GM12878 (cell line): ENCODE measurements around the gene PPP1R3E. TPM values are rescaled to one million over a fixed set of nuclear protein-coding genes. Genes with fewer than 3 reads are reported as not detected.

Experiments used
- ATAC-seq: fragments of 200-7000 bp; cut with Tn5 transposase; 3 replicates; pipeline ENCODE4 v1.9.1; 2020; ENCODE audit warnings: mild to moderate bottlenecking, moderate library complexity
- BruUV-seq: library from RNA; stranded (reverse); fragments of 400-500 nt; replicated peaks from 2 replicates; lab custom pipeline; 2021; lab: Mats Ljungman, UMichigan
- CTCF ChIA-PET: fragments of 300-600 bp; sonication (Branson Sonifier 250); formaldehyde crosslinking; extraction: SDS; loops from one replicate; lab custom pipeline; 2021; ENCODE audit warnings: inconsistent platforms; lab: Yijun Ruan, JAX
- POLR2A ChIA-PET: fragments of 350-600 bp; formaldehyde crosslinking; extraction: SDS; loops from one replicate; lab custom pipeline; 2021; ENCODE audit warnings: inconsistent platforms; lab: Charles Lee
- RAD21 ChIA-PET: fragments of 300-600 bp; sonication (Branson Sonifier 250); formaldehyde crosslinking; loops from one replicate; lab custom pipeline; 2023; ENCODE audit warnings: antibody characterized with exemption; ENCODE audit not compliant: unreplicated experiment; lab: Charles Lee
- SMC1A ChIA-PET: fragments of 300-600 bp; sonication (Branson Sonifier 250); formaldehyde crosslinking; loops from one replicate; lab custom pipeline; 2023; ENCODE audit not compliant: unreplicated experiment, uncharacterized antibody; lab: Charles Lee
- DNase-seq: peaks from one replicate; pipeline ENCODE4 v3.0.0-alpha.2; 2011; ENCODE audit warnings: low read depth, low spot score
- FAIRE-seq: peaks from 3 replicates; lab custom pipeline; 2011; peaks lifted over from hg19 to GRCh38; lab: Jason Lieb, UNC
- H2AFZ ChIP-seq: 2 replicates; pipeline ENCODE4 v1.6.0; 2011; ENCODE audit warnings: low read depth, low read length, control low read depth; ENCODE audit not compliant: control insufficient read depth
- H3K27ac ChIP-seq: 2 replicates; pipeline ENCODE4 v1.5.1; 2011; ENCODE audit warnings: control low read depth; ENCODE audit not compliant: control insufficient read depth, insufficient read depth
- H3K27me3 ChIP-seq, 2 experiments: replicated peaks in 1 of 2; 2 replicates each; pipeline versions ENCODE4 v1.6.0 to v1.6.1; 2011; ENCODE audit warnings: low read length in 1 of 2; ENCODE audit not compliant: control insufficient read depth in 2 of 2, insufficient read depth in 2 of 2
- H3K36me3 ChIP-seq, 2 experiments: 2 replicates each; pipeline ENCODE4 v1.5.1; 2011; ENCODE audit warnings: low read length in 1 of 2; ENCODE audit not compliant: control insufficient read depth in 2 of 2, insufficient read depth in 2 of 2
- H3K4me1 ChIP-seq: 2 replicates; pipeline ENCODE4 v1.6.1; 2011; ENCODE audit warnings: mild to moderate bottlenecking, low read length, moderate library complexity, mixed read lengths; ENCODE audit not compliant: control insufficient read depth, insufficient read depth
- H3K4me2 ChIP-seq: 2 replicates; pipeline ENCODE4 v1.6.0; 2011; ENCODE audit warnings: control low read depth; ENCODE audit not compliant: control insufficient read depth, insufficient read depth
- H3K4me3 ChIP-seq: fragments of 200-600 bp; sonication (generic); 2 replicates; pipeline ENCODE4 v1.5.1; 2016
- H3K79me2 ChIP-seq: 2 replicates; pipeline ENCODE4 v1.6.0; 2011; ENCODE audit warnings: low read length; ENCODE audit not compliant: control insufficient read depth, insufficient read depth
- H3K9ac ChIP-seq: 2 replicates; pipeline ENCODE4 v1.8.0; 2011; ENCODE audit warnings: low read length, control low read depth, mixed read lengths; ENCODE audit not compliant: control insufficient read depth, insufficient read depth
- H3K9me3 ChIP-seq: replicated peaks from 3 replicates; pipeline ENCODE4 v1.5.1; 2011; ENCODE audit warnings: mild to moderate bottlenecking, low read length; ENCODE audit not compliant: control insufficient read depth, insufficient read depth
- H4K20me1 ChIP-seq: 2 replicates; pipeline ENCODE4 v1.6.0; 2011; ENCODE audit not compliant: control insufficient read depth, insufficient read depth
- ATF7 ChIP-seq: fragments of 450-650 bp; IDR thresholded peaks from 2 replicates; pipeline ENCODE4 v1.6.1; 2016; ENCODE audit warnings: low read depth, mild to moderate bottlenecking
- CTCF ChIP-seq, 3 experiments: IDR thresholded peaks in 2 of 3; conservative IDR thresholded peaks in 1 of 3; 2 replicates each; pipeline ENCODE4 v1.5.1; 2011; ENCODE audit warnings: low read depth in 3 of 3, low read length in 3 of 3, mild to moderate bottlenecking in 3 of 3, control low read depth in 2 of 3, moderate library complexity in 2 of 3, inconsistent platforms in 1 of 3, mixed read lengths in 1 of 3; ENCODE audit not compliant: control insufficient read depth in 2 of 3, insufficient read depth in 1 of 3; ENCODE audit errors: extremely low read depth in 1 of 3
- IKZF2 ChIP-seq, 2 experiments: fragments of 450-650 bp; IDR thresholded peaks; 2 replicates each; pipeline ENCODE4 v1.6.1; 2017; ENCODE audit warnings: mild to moderate bottlenecking in 2 of 2, moderate library complexity in 2 of 2
- IRF3 ChIP-seq: fragments of 450-650 bp; IDR thresholded peaks from 2 replicates; pipeline ENCODE4 v1.6.1; 2014; ENCODE audit warnings: mild to moderate bottlenecking
- NBN ChIP-seq: fragments of 450-650 bp; IDR thresholded peaks from 2 replicates; pipeline ENCODE4 v1.6.1; 2016
- NRF1 ChIP-seq: conservative IDR thresholded peaks from 2 replicates; pipeline ENCODE4 v1.6.1; 2011; ENCODE audit warnings: mild to moderate bottlenecking, low read depth, low read length, improper control_type of control experiment
- PRDM15 ChIP-seq: fragments of 450-650 bp; formaldehyde crosslinking; IDR thresholded peaks from 2 replicates; pipeline ENCODE4 v1.4.0; 2020; ENCODE audit warnings: mild to moderate bottlenecking, moderate library complexity
- RAD21 ChIP-seq: IDR thresholded peaks from 2 replicates; pipeline ENCODE4 v1.6.1; 2011; ENCODE audit warnings: mild to moderate bottlenecking, low read depth, low read length, moderate library complexity; ENCODE audit not compliant: insufficient read depth
- RELB ChIP-seq: fragments of 450-650 bp; IDR thresholded peaks from 2 replicates; pipeline ENCODE4 v1.6.1; 2017; ENCODE audit warnings: low read depth, mild to moderate bottlenecking, moderate library complexity
- RFX5 ChIP-seq: IDR thresholded peaks from 2 replicates; pipeline ENCODE4 v1.6.1; 2011; ENCODE audit warnings: low read depth, low read length, improper control_type of control experiment
- RUNX3 ChIP-seq: IDR thresholded peaks from 2 replicates; pipeline ENCODE4 v1.6.1; 2012; ENCODE audit warnings: low read length, inconsistent platforms
- SMC3 ChIP-seq: IDR thresholded peaks from 2 replicates; pipeline ENCODE4 v1.6.1; 2011; ENCODE audit warnings: low read length, improper control_type of control experiment, borderline replicate concordance
- ZNF384 ChIP-seq: IDR thresholded peaks from 2 replicates; pipeline ENCODE4 v1.6.1; 2012; ENCODE audit warnings: low read depth, mild to moderate bottlenecking, low read length, improper control_type of control experiment, borderline replicate concordance
- ZZZ3 ChIP-seq: IDR thresholded peaks from 2 replicates; pipeline ENCODE4 v1.6.1; 2011; ENCODE audit warnings: low read depth; ENCODE audit not compliant: control insufficient read depth, insufficient read length
- WGBS: methylation state at CpG from one replicate; pipeline ENCODE4 v1.1.6; 2016; ENCODE audit warnings: low lambda C conversion rate; ENCODE audit not compliant: insufficient replicate concordance, insufficient coverage; ENCODE audit errors: missing lambda C conversion rate; 5-methylcytosine and 5-hydroxymethylcytosine counted together
- in situ Hi-C: fragments of 300-500 bp; cut with MboI; formaldehyde crosslinking; loops from 9 replicates; pipeline ENCODE4 v1.14.3; 2018; ENCODE audit warnings: mixed read lengths
- intact Hi-C: fragments of 100-400 bp; cut with micrococcal nuclease; formaldehyde crosslinking; loops from one replicate; pipeline ENCODE4 v1.14.2; 2022; ENCODE audit not compliant: unreplicated experiment
- polyA plus RNA-seq, 11 experiments: library from polyadenylated mRNA; depleted of rRNA in 4 of 11; unstranded in 6 of 11; stranded (reverse) in 5 of 11; fragments of >200 nt; fragmentation: Nextera tagmentation in 4 of 11; fragmentation: Illumina TruSeq in 1 of 11; extraction: Ambion mirVana in 4 of 11; extraction: Trizol in 1 of 11; gene quantifications; 1 replicate in 1 of 11; 2 replicates in 10 of 11; pipeline versions ENCODE4 v1.2.1 to v1.2.3, GENCODE V29; 2011 to 2016; ENCODE audit warnings: inconsistent platforms in 2 of 11, missing spikeins in 2 of 11, low read depth in 1 of 11
- total RNA-seq, 4 experiments: library from RNA; depleted of rRNA in 3 of 4; stranded (reverse); fragments of >200 nt in 3 of 4; fragmentation: Illumina TruSeq in 1 of 4; extraction: Trizol in 1 of 4; gene quantifications; 2 replicates each; pipeline versions ENCODE4 v1.2.1 to v1.2.3, GENCODE V29; 2013 to 2021

PPP1R3E gene
- total and polyA plus RNA-seq, 10 of the 15 experiments (the other 5 are each of a cell fraction or from before 2014, with no cell fraction given): 4.6 to 26.4 (median 7.1) TPM

GRCh38 chr14:23299211-23299957 is 3.3 kb downstream of the PPP1R3E start:
- peak; percentile 59 for FAIRE-seq
- POLR2A ChIA-PET: interaction anchor here (0.6 to 5.7 kb wide), 2 partner anchors 22 to 198 kb away, joined by 3 to 98 read pairs; partner anchors contain the start of gene PABPN1
- TF ChIP-seq RELB (no peak), RFX5 (no peak), ZZZ3 (no peak), IKZF2 (IDR thresholded peaks at IDR 0.05) (no peak), PRDM15 (CRISPR knock-in tag) (no peak), RAD21 (peak; percentile 53), ATF7 (no peak), RUNX3 (peak; percentile 10; the same call in 1 of the 2 replicates), SMC3 (peak; percentile 43; the same call in 1 of the 2 replicates), NRF1 (no peak), IRF3 (no peak), ZNF384 (peak; percentile 87), NBN (0 out of 2 replicates have a peak, but pooled peaks have one; percentile 18), CTCF (IDR thresholded peaks at IDR 0.05 in 2 of 3, conservative IDR thresholded peaks at IDR 0.05 in 1 of 3; ENCODE audit: control insufficient read depth in 2 of 3, extremely low read depth in 1 of 3, insufficient read depth in 1 of 3, low read depth in 3 of 3, low read length in 3 of 3) (peak in 2 of 3 experiments; percentile 30 to 47; a peak in 3 of 6 replicates)

More at GRCh38 chr14:23299211-23299957, 3.3 kb downstream of the PPP1R3E start:
- peaks cover 8% of the 10 kb centered on the region for H3K4me1 ChIP-seq
- H3K9ac ChIP-seq: no peak overlapping the region
- H3K9me3 ChIP-seq: no peaks in the 10 kb centered on the region
- ATAC-seq (no peak), DNase-seq (no peak)
- ChIA-PET SMC1A (interaction anchor here (0.7 to 7.1 kb wide), 4 partner anchors 13 to 268 kb away, joined by 3 to 34 read pairs (median 6); partner anchors contain the start of genes AP1G2 and HOMEZ), CTCF (interaction anchor here (0.6 to 5.8 kb wide), 11 partner anchors 10 to 261 kb away, joined by 3 to 77 read pairs (median 6); partner anchors contain the start of gene PABPN1), RAD21 (interaction anchor here (0.6 to 4.0 kb wide), 5 partner anchors 13 to 256 kb away, joined by 3 to 21 read pairs (median 4); partner anchors contain the start of genes HOMEZ and PABPN1)
- H3K36me3 ChIP-seq: no peaks in the 10 kb centered on the region
- in situ Hi-C loops: no loop called here
- peaks cover 7% of the 10 kb centered on the region for H3K79me2 ChIP-seq
- H3K27me3 ChIP-seq: no peaks in the 10 kb centered on the region
- WGBS: 83% methylated on average over 2 of the region's 2 CpGs
- H2AFZ ChIP-seq: no peak overlapping the region
- H3K27ac ChIP-seq: no peak overlapping the region
- H3K4me2 ChIP-seq: peak overlapping the region; percentile 17
- H4K20me1 ChIP-seq: no peaks in the 10 kb centered on the region
- no peak overlapping the region for H3K4me3 ChIP-seq
- intact Hi-C loops: no loop called here
- no TSS peak for BruUV-seq
